EH (cell line): ENCODE results near the gene PATZ1.
"Not testable (repeated sequence)": the region's sequence is repeated elsewhere in the genome, so short reads cannot be mapped to it uniquely, and the experiment has no call there.

Source experiments
- DNase-seq: peaks from one replicate; pipeline ENCODE4 v3.0.0-alpha.2; 2015; ENCODE audit warnings: low read depth

Gene PATZ1

GRCh38 chr22:31346255-31346732 is at the start of gene PATZ1:
TSS of gene PATZ1 (minus strand) at chr22:31346346. CDS start at chr22:31345602, 744 bp downstream.
- DNase-seq, result peak; percentile 78

GRCh38 chr22:31394326-31394725 is 48.2 kb upstream of the PATZ1 start:
- peak; percentile 77 for DNase-seq

GRCh38 chr22:31393893-31394292 is 47.7 kb upstream of the PATZ1 start:
- DNase-seq, result no peak

GRCh38 chr22:31378651-31379050 is 32.5 kb upstream of the PATZ1 start:
- DNase-seq, result peak; percentile 16

- peak; percentile 67 for DNase-seq
These were observed 32.0 kb upstream of the PATZ1 start for GRCh38 chr22:31378123-31378522.

GRCh38 chr22:31377612-31378011 is 31.5 kb upstream of the PATZ1 start:
- no peak for DNase-seq

GRCh38 chr22:31367426-31367825 is 21.3 kb upstream of the PATZ1 start:
- no peak for DNase-seq

GRCh38 chr22:31363885-31364465 is 17.8 kb upstream of the PATZ1 start:
- no peak for DNase-seq

GRCh38 chr22:31361743-31362142 is 15.6 kb upstream of the PATZ1 start:
- DNase-seq, result no peak

GRCh38 chr22:31360029-31360428 is 13.9 kb upstream of the PATZ1 start:
- DNase-seq, result no peak

GRCh38 chr22:31354515-31354914 is 8.4 kb upstream of the PATZ1 start:
- DNase-seq, result no peak

- DNase-seq, result peak; percentile 31
These were observed 4.3 kb upstream of the PATZ1 start for GRCh38 chr22:31350410-31350863.

- DNase-seq, result peak; percentile 20
These were observed 3.8 kb upstream of the PATZ1 start for GRCh38 chr22:31349960-31350359.

GRCh38 chr22:31348766-31349165 is 2.6 kb upstream of the PATZ1 start:
- DNase-seq, result no peak

- not testable (repeated sequence) for DNase-seq
These were observed 1.8 kb upstream of the PATZ1 start for GRCh38 chr22:31348009-31348337.

- peak; percentile 74 for DNase-seq
These were observed 1.3 kb upstream of the PATZ1 start for GRCh38 chr22:31347251-31348008.

- DNase-seq, result peak; percentile 50
These were observed 646 bp upstream of the PATZ1 start for GRCh38 chr22:31346733-31347250.

GRCh38 chr22:31345331-31346254 is 553 bp downstream of the PATZ1 start:
- peak; percentile 79 for DNase-seq

GRCh38 chr22:31344578-31345330 is 1.4 kb downstream of the PATZ1 start:
- DNase-seq, result peak; percentile 58

- DNase-seq, result no peak
These were observed 1.9 kb downstream of the PATZ1 start for GRCh38 chr22:31344256-31344577.
